ENCODE measurements around the gene SEC14L5.

DNA sequence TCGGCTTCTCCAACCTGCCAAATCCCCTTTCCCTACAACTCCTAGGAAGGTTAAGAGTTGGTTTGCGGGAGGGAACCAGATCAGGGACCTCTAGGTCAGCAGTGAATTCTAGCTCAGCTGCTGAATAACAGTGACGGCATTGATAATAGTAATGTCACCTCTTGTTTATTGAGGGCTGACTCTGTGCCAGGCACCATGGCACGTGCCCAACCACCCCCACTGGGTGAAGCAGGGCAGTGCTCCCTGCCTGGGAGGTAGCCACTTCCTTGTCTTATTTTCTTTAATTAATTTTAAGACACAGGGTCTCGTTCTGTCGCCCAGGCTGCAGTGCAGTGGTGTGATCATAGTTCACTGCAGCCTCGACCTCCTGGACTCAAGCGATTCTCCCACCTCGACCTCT lies 15.6 kb upstream of the SEC14L5 start:
- TF ChIP-seq RCOR1 (IDR thresholded peaks at IDR 0.05; ENCODE audit: insufficient replicate concordance, low read length), result no peak
- TF ChIP-seq POLR2A (IDR thresholded peaks at IDR 0.05; ENCODE audit: low read depth, low read length), result no peak
- TF ChIP-seq, protein P1, sequence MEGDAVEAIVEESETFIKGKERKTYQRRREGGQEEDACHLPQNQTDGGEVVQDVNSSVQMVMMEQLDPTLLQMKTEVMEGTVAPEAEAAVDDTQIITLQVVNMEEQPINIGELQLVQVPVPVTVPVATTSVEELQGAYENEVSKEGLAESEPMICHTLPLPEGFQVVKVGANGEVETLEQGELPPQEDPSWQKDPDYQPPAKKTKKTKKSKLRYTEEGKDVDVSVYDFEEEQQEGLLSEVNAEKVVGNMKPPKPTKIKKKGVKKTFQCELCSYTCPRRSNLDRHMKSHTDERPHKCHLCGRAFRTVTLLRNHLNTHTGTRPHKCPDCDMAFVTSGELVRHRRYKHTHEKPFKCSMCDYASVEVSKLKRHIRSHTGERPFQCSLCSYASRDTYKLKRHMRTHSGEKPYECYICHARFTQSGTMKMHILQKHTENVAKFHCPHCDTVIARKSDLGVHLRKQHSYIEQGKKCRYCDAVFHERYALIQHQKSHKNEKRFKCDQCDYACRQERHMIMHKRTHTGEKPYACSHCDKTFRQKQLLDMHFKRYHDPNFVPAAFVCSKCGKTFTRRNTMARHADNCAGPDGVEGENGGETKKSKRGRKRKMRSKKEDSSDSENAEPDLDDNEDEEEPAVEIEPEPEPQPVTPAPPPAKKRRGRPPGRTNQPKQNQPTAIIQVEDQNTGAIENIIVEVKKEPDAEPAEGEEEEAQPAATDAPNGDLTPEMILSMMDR (conservative IDR thresholded peaks at IDR 0.05; ENCODE audit: low read depth, low read length), result no peak
- no peak for TF ChIP-seq MAZ (IDR thresholded peaks at IDR 0.05; ENCODE audit: borderline replicate concordance, low read depth, low read length)
